HEK293 (cell line): ENCODE results near the gene CHEK2.

ENCODE experiments used
- CTCF ChIP-seq: fragments of 450-650 bp; formaldehyde crosslinking; IDR thresholded peaks from 2 replicates; pipeline ENCODE4 v1.5.1; 2016; ENCODE audit warnings: missing biosample characterization, missing genetic modification characterization
- HOXC10 ChIP-seq: sonication (generic); formaldehyde crosslinking; IDR thresholded peaks from 2 replicates; pipeline ENCODE4 v1.8.1; 2023; ENCODE audit warnings: mild to moderate bottlenecking, missing genetic modification reagents
- KLF16 ChIP-seq: fragments of 450-650 bp; formaldehyde crosslinking; IDR thresholded peaks from 2 replicates; pipeline ENCODE4 v1.5.1; 2017; ENCODE audit warnings: missing biosample characterization, missing genetic modification characterization
- REST ChIP-seq: fragments of 450-650 bp; formaldehyde crosslinking; IDR thresholded peaks from 2 replicates; pipeline ENCODE4 v1.5.1; 2016; ENCODE audit warnings: missing biosample characterization, missing genetic modification characterization
- ZBTB17 ChIP-seq: fragments of 450-650 bp; formaldehyde crosslinking; IDR thresholded peaks from 2 replicates; pipeline ENCODE4 v1.5.1; 2016; ENCODE audit warnings: missing biosample characterization, missing genetic modification characterization
- ZFP37 ChIP-seq: fragments of 450-650 bp; formaldehyde crosslinking; IDR thresholded peaks from 2 replicates; pipeline ENCODE4 v1.5.1; 2016; ENCODE audit warnings: missing biosample characterization, missing genetic modification characterization
- ZNF239 ChIP-seq: fragments of 450-650 bp; formaldehyde crosslinking; IDR thresholded peaks from 2 replicates; pipeline ENCODE4 v1.5.1; 2016; ENCODE audit warnings: missing biosample characterization, missing genetic modification characterization
- ZNF266 ChIP-seq: fragments of 450-650 bp; formaldehyde crosslinking; IDR thresholded peaks from 2 replicates; pipeline ENCODE4 v1.5.1; 2016; ENCODE audit warnings: missing biosample characterization, missing genetic modification characterization, low read depth
- ZNF398 ChIP-seq: fragments of 450-650 bp; formaldehyde crosslinking; IDR thresholded peaks from 2 replicates; pipeline ENCODE4 v1.5.1; 2017; ENCODE audit warnings: missing biosample characterization, missing genetic modification characterization
- ZNF488 ChIP-seq: fragments of 450-650 bp; formaldehyde crosslinking; IDR thresholded peaks from 2 replicates; pipeline ENCODE4 v1.5.1; 2016; ENCODE audit warnings: missing biosample characterization, missing genetic modification characterization
- ZNF843 ChIP-seq: fragments of 450-650 bp; formaldehyde crosslinking; IDR thresholded peaks from 2 replicates; pipeline ENCODE4 v1.5.1; 2016; ENCODE audit warnings: missing biosample characterization, missing genetic modification characterization
- ZSCAN18 ChIP-seq: fragments of 450-650 bp; formaldehyde crosslinking; IDR thresholded peaks from 2 replicates; pipeline ENCODE4 v1.5.1; 2016; ENCODE audit warnings: missing biosample characterization, missing genetic modification characterization

- TF ChIP-seq REST (tag by site-specific recombination) = no peak
- TF ChIP-seq CTCF = no peak
- TF ChIP-seq ZBTB17 (tag by site-specific recombination) = no peak
- no peak for TF ChIP-seq ZFP37 (tag by site-specific recombination)
- TF ChIP-seq ZNF843 = no peak
- no peak for TF ChIP-seq HOXC10 (CRISPR knock-in tag)
- TF ChIP-seq ZNF488 (tag by site-specific recombination) = no peak
- no peak for TF ChIP-seq ZNF239 (tag by site-specific recombination)
- TF ChIP-seq ZSCAN18 = no peak
- no peak for TF ChIP-seq ZNF266 (tag by site-specific recombination)
- TF ChIP-seq ZNF398 (tag by site-specific recombination) = no peak
- no peak for TF ChIP-seq KLF16 (tag by site-specific recombination)
Measured at GRCh38 chr22:28768701-28769393, 27.2 kb upstream of the CHEK2 start.
